Loucy (cell line): ENCODE measurements around the gene LRRC66.

Experiments
- H2AFZ ChIP-seq: fragments of 200-600 bp; sonication (generic); 2 replicates; pipeline ENCODE4 v1.6.0; 2016; ENCODE audit warnings: antibody characterized with exemption, mild to moderate bottlenecking, low read length, moderate library complexity
- H3F3A ChIP-seq: fragments of 200-600 bp; 2 replicates; pipeline ENCODE4 v1.6.0; 2016; ENCODE audit warnings: antibody characterized with exemption, low read depth, mild to moderate bottlenecking
- H3K27me3 ChIP-seq: fragments of 200-600 bp; sonication (generic); 2 replicates; pipeline ENCODE4 v1.6.1; 2014; ENCODE audit warnings: low read length, mild to moderate bottlenecking; ENCODE audit not compliant: insufficient read depth, poor library complexity, severe bottlenecking
- H3K36me3 ChIP-seq: fragments of 200-600 bp; sonication (generic); 2 replicates; pipeline ENCODE4 v1.6.1; 2016; ENCODE audit warnings: low read length; ENCODE audit not compliant: insufficient read depth
- H3K4me1 ChIP-seq: fragments of 200-600 bp; sonication (generic); 2 replicates; pipeline ENCODE4 v1.5.1; 2014; ENCODE audit warnings: low read length, mild to moderate bottlenecking; ENCODE audit not compliant: insufficient read depth, poor library complexity, severe bottlenecking
- H3K4me2 ChIP-seq: fragments of 200-600 bp; sonication (generic); 2 replicates; pipeline ENCODE4 v1.6.0; 2014; ENCODE audit warnings: antibody characterized with exemption, low read length, low read depth, mild to moderate bottlenecking; ENCODE audit not compliant: poor library complexity, severe bottlenecking
- H3K4me3 ChIP-seq: fragments of 200-600 bp; sonication (generic); 2 replicates; pipeline ENCODE4 v1.5.1; 2014; ENCODE audit warnings: low read length, mild to moderate bottlenecking, mixed read lengths; ENCODE audit not compliant: poor library complexity, severe bottlenecking
- H3K79me2 ChIP-seq: fragments of 200-600 bp; sonication (generic); 2 replicates; pipeline ENCODE4 v1.6.1; 2014; ENCODE audit warnings: low read length; ENCODE audit not compliant: insufficient read depth
- H3K9ac ChIP-seq: fragments of 200-600 bp; sonication (generic); 2 replicates; pipeline ENCODE4 v1.6.0; 2014; ENCODE audit warnings: mild to moderate bottlenecking, low read depth, low read length, moderate library complexity; ENCODE audit not compliant: poor library complexity, severe bottlenecking
- H3K9me2 ChIP-seq: fragments of 200-600 bp; sonication (generic); replicated peaks from 2 replicates; pipeline ENCODE4 v1.6.1; 2016; ENCODE audit warnings: low read depth, low read length, mixed read lengths
- H3K9me3 ChIP-seq: fragments of 200-600 bp; sonication (generic); 2 replicates; pipeline ENCODE4 v1.6.1; 2014; ENCODE audit warnings: mild to moderate bottlenecking, antibody characterized with exemption, low read length, low read depth; ENCODE audit not compliant: insufficient read depth
- H4K20me1 ChIP-seq: fragments of 200-600 bp; sonication (generic); 2 replicates; pipeline ENCODE4 v1.6.0; 2014; ENCODE audit warnings: antibody characterized with exemption, low read length, mild to moderate bottlenecking; ENCODE audit not compliant: insufficient read depth, poor library complexity, severe bottlenecking
- CTCF ChIP-seq: fragments of 200-600 bp; sonication (generic); conservative IDR thresholded peaks from 2 replicates; pipeline ENCODE4 v1.5.1; 2014; ENCODE audit warnings: mild to moderate bottlenecking, antibody characterized with exemption, low read length
- EZH2phosphoT487 ChIP-seq: fragments of 200-600 bp; IDR thresholded peaks from 2 replicates; pipeline ENCODE4 v1.6.1; 2018; ENCODE audit warnings: antibody characterized with exemption, mild to moderate bottlenecking, moderate library complexity, borderline replicate concordance

The LRRC66 gene

GRCh38 chr4:52049266-52049665 is 29.1 kb upstream of the LRRC66 start:
- Histone ChIP-seq H3F3A (no peaks in the 10 kb centered on the region), H4K20me1 (no peaks in the 10 kb centered on the region), H3K4me3 (no peak overlapping the region), H3K9ac (no peak overlapping the region), H3K9me2 (no peaks in the 10 kb centered on the region), H3K4me2 (no peak overlapping the region), H3K79me2 (no peaks in the 10 kb centered on the region), H3K36me3 (no peaks in the 10 kb centered on the region), H3K9me3 (no peaks in the 10 kb centered on the region; the same call in 1 of the 2 replicates), H2AFZ (no peak overlapping the region), H3K27me3 (no peaks in the 10 kb centered on the region), H3K4me1 (no peaks in the 10 kb centered on the region)
- TF ChIP-seq EZH2phosphoT487 = no peak
- no peak for TF ChIP-seq CTCF

GRCh38 chr4:52045028-52045427 is 24.9 kb upstream of the LRRC66 start:
- H2AFZ ChIP-seq = no peak overlapping the region
- H3K4me2 ChIP-seq = no peak overlapping the region
- no peaks in the 10 kb centered on the region for H3K27me3 ChIP-seq
- TF ChIP-seq CTCF = no peak
- TF ChIP-seq EZH2phosphoT487 = no peak
- H3K9me2 ChIP-seq = no peaks in the 10 kb centered on the region
- H3K4me1 ChIP-seq = no peaks in the 10 kb centered on the region
- no peak overlapping the region for H3K9ac ChIP-seq
- no peak overlapping the region for H3K4me3 ChIP-seq
- H4K20me1 ChIP-seq = no peaks in the 10 kb centered on the region
- H3K36me3 ChIP-seq = no peaks in the 10 kb centered on the region
- no peaks in the 10 kb centered on the region for H3K9me3 ChIP-seq
- H3F3A ChIP-seq = no peaks in the 10 kb centered on the region
- no peaks in the 10 kb centered on the region for H3K79me2 ChIP-seq

GRCh38 chr4:52038103-52038912 is 18.1 kb upstream of the LRRC66 start, which contains the start of gene SGCB:
TSS of gene SGCB (minus strand) at chr4:52038299. CDS start at chr4:52038259, 40 bp downstream.
- Histone ChIP-seq H3K9me2 (no peaks in the 10 kb centered on the region), H3K79me2 (peaks cover 12% of the 10 kb centered on the region; the same call in 1 of the 2 replicates), H4K20me1 (no peaks in the 10 kb centered on the region), H3K4me2 (peak within 1 kb of the TSS; percentile 88), H3K27me3 (no peaks in the 10 kb centered on the region), H3K9me3 (no peaks in the 10 kb centered on the region), H3K9ac (peak within 1 kb of the TSS; percentile 61), H3F3A (no peaks in the 10 kb centered on the region), H3K4me1 (peaks cover 25% of the 10 kb centered on the region), H3K36me3 (no peaks in the 10 kb centered on the region), H2AFZ (peak within 1 kb of the TSS; percentile 99), H3K4me3 (peak within 1 kb of the TSS; percentile 81)
- TF ChIP-seq EZH2phosphoT487 (no peak), CTCF (no peak)
